Fibroblast of lung (primary cell): ENCODE results near the gene MAGEA4.

Experiments used
- EZH2 ChIP-seq: IDR thresholded peaks from 2 replicates; pipeline ENCODE4 v1.5.1; 2012; ENCODE audit warnings: low read length, control low read depth, mild to moderate bottlenecking; ENCODE audit errors: missing control alignments
- TF ChIP-seq, protein P1 (sequence below), 2 donors: IDR thresholded peaks in 1 of 2; conservative IDR thresholded peaks in 1 of 2; 1 replicate in 1 of 2; 2 replicates in 1 of 2; pipeline ENCODE4 v1.5.1; 2011 to 2012; ENCODE audit warnings: low read length in 2 of 2, control low read depth in 1 of 2, inconsistent platforms in 1 of 2, low read depth in 1 of 2, mild to moderate bottlenecking in 1 of 2

DNA sequence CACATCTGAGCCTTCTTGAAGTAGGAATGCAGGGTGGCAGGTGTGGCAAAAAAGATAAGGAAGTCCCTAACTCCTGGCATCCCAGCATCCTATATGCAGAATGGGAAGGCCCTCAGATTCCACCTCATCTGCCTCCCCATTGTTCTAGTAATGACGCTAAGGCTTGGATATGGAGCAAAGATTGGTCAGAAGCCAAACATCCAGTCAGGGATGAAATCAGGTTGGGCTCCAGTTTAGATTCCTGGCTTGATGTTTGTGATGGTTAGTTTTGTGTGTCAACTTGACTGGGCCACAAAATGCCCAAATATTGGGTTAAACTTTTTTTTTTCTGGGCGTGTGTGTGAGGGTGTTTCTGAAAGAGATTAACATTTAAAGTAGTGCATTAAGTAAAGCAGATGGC, 39.6 kb upstream of the MAGEA4 start:
- TF ChIP-seq, protein P1, sequence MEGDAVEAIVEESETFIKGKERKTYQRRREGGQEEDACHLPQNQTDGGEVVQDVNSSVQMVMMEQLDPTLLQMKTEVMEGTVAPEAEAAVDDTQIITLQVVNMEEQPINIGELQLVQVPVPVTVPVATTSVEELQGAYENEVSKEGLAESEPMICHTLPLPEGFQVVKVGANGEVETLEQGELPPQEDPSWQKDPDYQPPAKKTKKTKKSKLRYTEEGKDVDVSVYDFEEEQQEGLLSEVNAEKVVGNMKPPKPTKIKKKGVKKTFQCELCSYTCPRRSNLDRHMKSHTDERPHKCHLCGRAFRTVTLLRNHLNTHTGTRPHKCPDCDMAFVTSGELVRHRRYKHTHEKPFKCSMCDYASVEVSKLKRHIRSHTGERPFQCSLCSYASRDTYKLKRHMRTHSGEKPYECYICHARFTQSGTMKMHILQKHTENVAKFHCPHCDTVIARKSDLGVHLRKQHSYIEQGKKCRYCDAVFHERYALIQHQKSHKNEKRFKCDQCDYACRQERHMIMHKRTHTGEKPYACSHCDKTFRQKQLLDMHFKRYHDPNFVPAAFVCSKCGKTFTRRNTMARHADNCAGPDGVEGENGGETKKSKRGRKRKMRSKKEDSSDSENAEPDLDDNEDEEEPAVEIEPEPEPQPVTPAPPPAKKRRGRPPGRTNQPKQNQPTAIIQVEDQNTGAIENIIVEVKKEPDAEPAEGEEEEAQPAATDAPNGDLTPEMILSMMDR (conservative IDR thresholded peaks at IDR 0.05 in 1 of 2, IDR thresholded peaks at IDR 0.05 in 1 of 2; ENCODE audit: low read depth in 1 of 2, low read length in 2 of 2), result no peak
- TF ChIP-seq EZH2, result no peak
